ENCODE results near the gene TMEM255B. TPM values are rescaled to one million over a fixed set of nuclear protein-coding genes. Genes with fewer than 3 reads are reported as not detected.

The TMEM255B gene
- total RNA-seq, 1 experiment from 2014 or later: 2.8 TPM

GRCh38 chr13:113823771-113824170, 64.7 kb downstream of the TMEM255B start:
- no peak overlapping the region for H3K14ac ChIP-seq (ENCODE audit: insufficient read depth, low read length)
- Mint-ChIP-seq H3K4me1 (no peaks in the 10 kb centered on the region), H3K27me3 (ENCODE audit: low read depth) (no peaks in the 10 kb centered on the region), H3K27ac (no peak overlapping the region), H3K36me3 (ENCODE audit: insufficient read depth in 1 of 3, low read depth in 3 of 3) (peaks cover 6 to 34% (median 32%) of the 10 kb centered on the region in 3 experiments), H3K4me3 (no peak overlapping the region), H3K9me3 (no peaks in the 10 kb centered on the region)
- H3K18ac ChIP-seq (ENCODE audit: insufficient read length, low read depth, low read length): no peak overlapping the region
- no peak overlapping the region for H3K4ac ChIP-seq (ENCODE audit: low read depth, low read length)
- H3K23ac ChIP-seq (ENCODE audit: insufficient read length, low read depth, low read length): no peak overlapping the region
- no peak overlapping the region for H2BK15ac ChIP-seq (ENCODE audit: low read depth, low read length)
- no peaks in the 10 kb centered on the region for H3K79me2 ChIP-seq (ENCODE audit: insufficient read depth, low read length)
- no peak overlapping the region for H3K56ac ChIP-seq (ENCODE audit: insufficient read length, low read depth, low read length)
- H4K5ac ChIP-seq (ENCODE audit: insufficient read length, low read depth, low read length): no peak overlapping the region
- no peak overlapping the region for H2AFZ ChIP-seq (ENCODE audit: low read length)
- no peak overlapping the region for H2BK12ac ChIP-seq (ENCODE audit: insufficient read length, low read depth, low read length)
- no peak overlapping the region for H3K4me2 ChIP-seq (ENCODE audit: insufficient read depth, insufficient read length, low read length)
- H2BK5ac ChIP-seq (ENCODE audit: insufficient read length, low read length): no peak overlapping the region
- H3K9ac ChIP-seq (ENCODE audit: extremely low read depth, insufficient read length, low read length): no peak overlapping the region
- no peaks in the 10 kb centered on the region for H3K4me1 ChIP-seq (ENCODE audit: insufficient read depth, low read length)
- H3K23me2 ChIP-seq (ENCODE audit: insufficient read length, low read depth, low read length, poor library complexity, severe bottlenecking): no peaks in the 10 kb centered on the region
- H2BK120ac ChIP-seq (ENCODE audit: low read depth, low read length, poor library complexity, severe bottlenecking): no peak overlapping the region
- no peak for DNase-seq
- H2AK5ac ChIP-seq (ENCODE audit: insufficient read length, low read length): no peak overlapping the region
- no peak for TF ChIP-seq CTCF (conservative IDR thresholded peaks at IDR 0.05)
- H3K79me1 ChIP-seq (ENCODE audit: insufficient read depth, low read depth, low read length, poor library complexity, severe bottlenecking): no peaks in the 10 kb centered on the region
- no peak overlapping the region for H3T11ph ChIP-seq (ENCODE audit: low read length)
- H3K9me3 ChIP-seq (ENCODE audit: control insufficient read depth, low read depth, low read length): no peaks in the 10 kb centered on the region
- H2BK20ac ChIP-seq (ENCODE audit: low read depth, low read length, poor library complexity, severe bottlenecking): no peak overlapping the region
- no peaks in the 10 kb centered on the region for H4K20me1 ChIP-seq (ENCODE audit: control insufficient read depth, insufficient read depth, insufficient read length)
- H4K8ac ChIP-seq (replicated peaks; ENCODE audit: insufficient read length, low read depth, low read length): no peak overlapping the region
- no CpG with 5 or more reads among the region's 19 CpGs for WGBS (ENCODE audit: extremely low coverage, insufficient read length, low lambda C conversion rate)
- no peak overlapping the region for H4K91ac ChIP-seq (ENCODE audit: insufficient read length, low read depth, low read length)
- H3K27ac ChIP-seq (ENCODE audit: insufficient read length, low read depth, low read length): no peak overlapping the region
- H3K27me3 ChIP-seq (ENCODE audit: insufficient read depth, low read length): no peaks in the 10 kb centered on the region

All from H9 (cell line).